ENCODE results near the gene FBXL17.

FBXL17 gene

DNA sequence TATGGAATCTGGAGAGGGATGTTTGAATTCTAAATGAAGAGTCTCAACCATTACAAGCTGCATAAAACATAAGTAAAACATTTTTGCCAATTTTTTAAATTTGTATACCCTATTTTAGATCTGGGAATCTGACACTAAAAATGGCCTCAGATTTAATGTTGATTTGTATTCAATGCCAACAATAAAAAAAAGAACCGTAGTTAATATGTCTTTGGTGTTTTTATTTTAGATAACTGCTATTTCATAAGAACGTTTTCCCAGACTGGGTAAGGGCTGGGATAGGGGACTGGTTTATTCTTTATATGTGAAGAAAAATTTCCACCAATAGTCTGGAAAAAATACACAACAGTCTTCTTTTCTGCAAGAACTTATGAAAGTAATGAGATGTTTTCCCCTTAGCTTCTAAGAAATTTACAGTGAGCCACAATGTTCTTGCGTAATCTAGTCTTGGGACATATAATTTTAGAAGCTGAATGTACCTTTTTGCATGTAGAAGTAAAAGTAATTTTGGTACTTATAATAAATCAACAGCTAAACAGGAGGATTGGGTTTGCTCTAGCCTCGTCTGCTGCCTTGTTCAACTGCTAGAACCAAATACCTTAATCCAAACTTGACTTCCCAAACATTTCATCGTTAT lies 466.6 kb downstream of the FBXL17 start:
- H3K36me3 ChIP-seq (ENCODE audit: control insufficient read depth in 2 of 2, insufficient read depth in 1 of 2, low read length in 2 of 2): no peaks in the 10 kb centered on the region
- no peaks in the 10 kb centered on the region for H3K4me1 ChIP-seq (ENCODE audit: control insufficient read depth, insufficient read depth, low read length)
- ChIA-PET POLR2A (no interaction called here), CTCF (interaction anchor here (0.7 kb wide), 2 partner anchors 17 to 1386 kb away, joined by 3 to 4 read pairs; no protein-coding TSS in a partner anchor)
- no peaks in the 10 kb centered on the region for H3K9me3 ChIP-seq (ENCODE audit: control insufficient read depth, insufficient read depth, low read depth, low read length)
- no peak overlapping the region for H3K4me3 ChIP-seq (ENCODE audit: low read depth, low read length)
- no peak overlapping the region for H3K27ac ChIP-seq (ENCODE audit: extremely low read depth, low read depth, low read length)
- TF ChIP-seq ZNF394 (tag by site-specific recombination; IDR thresholded peaks at IDR 0.05; ENCODE audit: borderline replicate concordance): no peak
- TF ChIP-seq ZNF660 (tag by site-specific recombination; IDR thresholded peaks at IDR 0.05): no peak
- no peak for TF ChIP-seq ZNF514 (tag by site-specific recombination; IDR thresholded peaks at IDR 0.05)
- TF ChIP-seq HOXC10 (CRISPR knock-in tag; IDR thresholded peaks at IDR 0.05): no peak
- TF ChIP-seq OSR2 (tag by site-specific recombination; IDR thresholded peaks at IDR 0.05): no peak
- TF ChIP-seq, protein P1, sequence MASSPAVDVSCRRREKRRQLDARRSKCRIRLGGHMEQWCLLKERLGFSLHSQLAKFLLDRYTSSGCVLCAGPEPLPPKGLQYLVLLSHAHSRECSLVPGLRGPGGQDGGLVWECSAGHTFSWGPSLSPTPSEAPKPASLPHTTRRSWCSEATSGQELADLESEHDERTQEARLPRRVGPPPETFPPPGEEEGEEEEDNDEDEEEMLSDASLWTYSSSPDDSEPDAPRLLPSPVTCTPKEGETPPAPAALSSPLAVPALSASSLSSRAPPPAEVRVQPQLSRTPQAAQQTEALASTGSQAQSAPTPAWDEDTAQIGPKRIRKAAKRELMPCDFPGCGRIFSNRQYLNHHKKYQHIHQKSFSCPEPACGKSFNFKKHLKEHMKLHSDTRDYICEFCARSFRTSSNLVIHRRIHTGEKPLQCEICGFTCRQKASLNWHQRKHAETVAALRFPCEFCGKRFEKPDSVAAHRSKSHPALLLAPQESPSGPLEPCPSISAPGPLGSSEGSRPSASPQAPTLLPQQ (tag by site-specific recombination; IDR thresholded peaks at IDR 0.05): no peak
- TF ChIP-seq ZNF366 (tag by site-specific recombination; conservative IDR thresholded peaks at IDR 0.05): no peak

DNA sequence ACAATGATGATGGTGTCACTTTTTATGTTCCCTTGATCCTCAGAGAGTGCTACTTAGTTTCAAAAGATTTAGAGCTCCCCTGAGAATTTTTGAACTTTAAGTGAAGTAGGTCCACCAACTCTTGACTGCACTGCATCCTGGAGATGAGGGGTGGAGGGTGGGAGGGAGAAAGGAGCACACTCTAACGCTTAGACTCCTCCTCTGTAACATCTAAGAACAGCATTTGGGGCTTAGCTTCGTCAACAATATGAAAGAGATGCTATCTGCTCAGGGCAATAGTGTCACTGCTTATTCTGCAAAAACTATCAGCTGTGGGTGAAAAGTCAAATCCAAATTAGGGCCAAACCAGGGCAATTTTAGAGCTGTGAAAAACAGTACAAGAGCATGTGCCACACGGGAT lies 468.4 kb downstream of the FBXL17 start:
- ChIA-PET POLR2A (interaction anchor here (0.5 kb wide), 1 partner anchor 103 kb away, joined by 4 read pairs; no protein-coding TSS in a partner anchor), CTCF (no interaction called here)
- Histone ChIP-seq H3K4me3 (ENCODE audit: low read depth, low read length) (no peak overlapping the region), H3K4me1 (ENCODE audit: control insufficient read depth, insufficient read depth, low read length) (no peaks in the 10 kb centered on the region), H3K9me3 (ENCODE audit: control insufficient read depth, insufficient read depth, low read depth, low read length) (no peaks in the 10 kb centered on the region), H3K27ac (ENCODE audit: extremely low read depth, low read depth, low read length) (no peak overlapping the region), H3K36me3 (ENCODE audit: control insufficient read depth in 2 of 2, insufficient read depth in 1 of 2, low read length in 2 of 2) (no peaks in the 10 kb centered on the region)
- TF ChIP-seq, protein P2, sequence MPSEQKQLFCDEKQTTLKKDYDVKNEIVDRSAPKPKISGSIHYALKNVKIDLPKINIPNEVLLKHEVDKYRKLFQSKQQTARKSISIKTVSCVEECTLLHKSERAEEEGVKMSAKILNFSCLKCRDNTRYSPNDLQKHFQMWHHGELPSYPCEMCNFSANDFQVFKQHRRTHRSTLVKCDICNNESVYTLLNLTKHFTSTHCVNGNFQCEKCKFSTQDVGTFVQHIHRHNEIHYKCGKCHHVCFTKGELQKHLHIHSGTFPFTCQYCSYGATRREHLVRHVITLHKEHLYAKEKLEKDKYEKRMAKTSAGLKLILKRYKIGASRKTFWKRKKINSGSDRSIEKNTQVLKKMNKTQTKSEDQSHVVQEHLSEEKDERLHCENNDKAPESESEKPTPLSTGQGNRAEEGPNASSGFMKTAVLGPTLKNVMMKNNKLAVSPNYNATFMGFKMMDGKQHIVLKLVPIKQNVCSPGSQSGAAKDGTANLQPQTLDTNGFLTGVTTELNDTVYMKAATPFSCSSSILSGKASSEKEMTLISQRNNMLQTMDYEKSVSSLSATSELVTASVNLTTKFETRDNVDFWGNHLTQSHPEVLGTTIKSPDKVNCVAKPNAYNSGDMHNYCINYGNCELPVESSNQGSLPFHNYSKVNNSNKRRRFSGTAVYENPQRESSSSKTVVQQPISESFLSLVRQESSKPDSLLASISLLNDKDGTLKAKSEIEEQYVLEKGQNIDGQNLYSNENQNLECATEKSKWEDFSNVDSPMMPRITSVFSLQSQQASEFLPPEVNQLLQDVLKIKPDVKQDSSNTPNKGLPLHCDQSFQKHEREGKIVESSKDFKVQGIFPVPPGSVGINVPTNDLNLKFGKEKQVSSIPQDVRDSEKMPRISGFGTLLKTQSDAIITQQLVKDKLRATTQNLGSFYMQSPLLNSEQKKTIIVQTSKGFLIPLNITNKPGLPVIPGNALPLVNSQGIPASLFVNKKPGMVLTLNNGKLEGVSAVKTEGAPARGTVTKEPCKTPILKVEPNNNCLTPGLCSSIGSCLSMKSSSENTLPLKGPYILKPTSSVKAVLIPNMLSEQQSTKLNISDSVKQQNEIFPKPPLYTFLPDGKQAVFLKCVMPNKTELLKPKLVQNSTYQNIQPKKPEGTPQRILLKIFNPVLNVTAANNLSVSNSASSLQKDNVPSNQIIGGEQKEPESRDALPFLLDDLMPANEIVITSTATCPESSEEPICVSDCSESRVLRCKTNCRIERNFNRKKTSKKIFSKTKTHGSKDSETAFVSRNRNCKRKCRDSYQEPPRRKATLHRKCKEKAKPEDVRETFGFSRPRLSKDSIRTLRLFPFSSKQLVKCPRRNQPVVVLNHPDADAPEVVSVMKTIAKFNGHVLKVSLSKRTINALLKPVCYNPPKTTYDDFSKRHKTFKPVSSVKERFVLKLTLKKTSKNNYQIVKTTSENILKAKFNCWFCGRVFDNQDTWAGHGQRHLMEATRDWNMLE (tag by site-specific recombination; conservative IDR thresholded peaks at IDR 0.05; ENCODE audit: low read depth): no peak
- TF ChIP-seq GLI4 (tag by site-specific recombination; IDR thresholded peaks at IDR 0.05) (no peak), ZNF670 (tag by site-specific recombination; IDR thresholded peaks at IDR 0.05; ENCODE audit: low read depth) (no peak), ZNF76 (tag by site-specific recombination; IDR thresholded peaks at IDR 0.05; ENCODE audit: borderline replicate concordance, low read depth) (no peak), TCF7L2 (IDR thresholded peaks at IDR 0.05; ENCODE audit: borderline replicate concordance, low read depth, low read length) (no peak)
- TF ChIP-seq, protein P3, sequence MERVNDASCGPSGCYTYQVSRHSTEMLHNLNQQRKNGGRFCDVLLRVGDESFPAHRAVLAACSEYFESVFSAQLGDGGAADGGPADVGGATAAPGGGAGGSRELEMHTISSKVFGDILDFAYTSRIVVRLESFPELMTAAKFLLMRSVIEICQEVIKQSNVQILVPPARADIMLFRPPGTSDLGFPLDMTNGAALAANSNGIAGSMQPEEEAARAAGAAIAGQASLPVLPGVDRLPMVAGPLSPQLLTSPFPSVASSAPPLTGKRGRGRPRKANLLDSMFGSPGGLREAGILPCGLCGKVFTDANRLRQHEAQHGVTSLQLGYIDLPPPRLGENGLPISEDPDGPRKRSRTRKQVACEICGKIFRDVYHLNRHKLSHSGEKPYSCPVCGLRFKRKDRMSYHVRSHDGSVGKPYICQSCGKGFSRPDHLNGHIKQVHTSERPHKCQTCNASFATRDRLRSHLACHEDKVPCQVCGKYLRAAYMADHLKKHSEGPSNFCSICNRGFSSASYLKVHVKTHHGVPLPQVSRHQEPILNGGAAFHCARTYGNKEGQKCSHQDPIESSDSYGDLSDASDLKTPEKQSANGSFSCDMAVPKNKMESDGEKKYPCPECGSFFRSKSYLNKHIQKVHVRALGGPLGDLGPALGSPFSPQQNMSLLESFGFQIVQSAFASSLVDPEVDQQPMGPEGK (tag by site-specific recombination; IDR thresholded peaks at IDR 0.05): no peak
- TF ChIP-seq, protein P4, sequence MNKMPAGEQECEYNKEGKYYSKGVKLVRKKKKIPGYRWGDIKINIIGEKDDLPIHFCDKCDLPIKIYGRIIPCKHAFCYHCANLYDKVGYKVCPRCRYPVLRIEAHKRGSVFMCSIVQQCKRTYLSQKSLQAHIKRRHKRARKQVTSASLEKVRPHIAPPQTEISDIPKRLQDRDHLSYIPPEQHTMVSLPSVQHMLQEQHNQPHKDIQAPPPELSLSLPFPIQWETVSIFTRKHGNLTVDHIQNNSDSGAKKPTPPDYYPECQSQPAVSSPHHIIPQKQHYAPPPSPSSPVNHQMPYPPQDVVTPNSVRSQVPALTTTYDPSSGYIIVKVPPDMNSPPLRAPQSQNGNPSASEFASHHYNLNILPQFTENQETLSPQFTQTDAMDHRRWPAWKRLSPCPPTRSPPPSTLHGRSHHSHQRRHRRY (tag by site-specific recombination; IDR thresholded peaks at IDR 0.05): no peak
- TF ChIP-seq, protein P5, sequence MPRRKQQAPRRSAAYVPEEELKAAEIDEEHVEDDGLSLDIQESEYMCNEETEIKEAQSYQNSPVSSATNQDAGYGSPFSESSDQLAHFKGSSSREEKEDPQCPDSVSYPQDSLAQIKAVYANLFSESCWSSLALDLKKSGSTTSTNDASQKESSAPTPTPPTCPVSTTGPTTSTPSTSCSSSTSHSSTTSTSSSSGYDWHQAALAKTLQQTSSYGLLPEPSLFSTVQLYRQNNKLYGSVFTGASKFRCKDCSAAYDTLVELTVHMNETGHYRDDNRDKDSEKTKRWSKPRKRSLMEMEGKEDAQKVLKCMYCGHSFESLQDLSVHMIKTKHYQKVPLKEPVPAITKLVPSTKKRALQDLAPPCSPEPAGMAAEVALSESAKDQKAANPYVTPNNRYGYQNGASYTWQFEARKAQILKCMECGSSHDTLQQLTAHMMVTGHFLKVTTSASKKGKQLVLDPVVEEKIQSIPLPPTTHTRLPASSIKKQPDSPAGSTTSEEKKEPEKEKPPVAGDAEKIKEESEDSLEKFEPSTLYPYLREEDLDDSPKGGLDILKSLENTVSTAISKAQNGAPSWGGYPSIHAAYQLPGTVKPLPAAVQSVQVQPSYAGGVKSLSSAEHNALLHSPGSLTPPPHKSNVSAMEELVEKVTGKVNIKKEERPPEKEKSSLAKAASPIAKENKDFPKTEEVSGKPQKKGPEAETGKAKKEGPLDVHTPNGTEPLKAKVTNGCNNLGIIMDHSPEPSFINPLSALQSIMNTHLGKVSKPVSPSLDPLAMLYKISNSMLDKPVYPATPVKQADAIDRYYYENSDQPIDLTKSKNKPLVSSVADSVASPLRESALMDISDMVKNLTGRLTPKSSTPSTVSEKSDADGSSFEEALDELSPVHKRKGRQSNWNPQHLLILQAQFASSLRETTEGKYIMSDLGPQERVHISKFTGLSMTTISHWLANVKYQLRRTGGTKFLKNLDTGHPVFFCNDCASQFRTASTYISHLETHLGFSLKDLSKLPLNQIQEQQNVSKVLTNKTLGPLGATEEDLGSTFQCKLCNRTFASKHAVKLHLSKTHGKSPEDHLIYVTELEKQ (tag by site-specific recombination; IDR thresholded peaks at IDR 0.05; ENCODE audit: borderline replicate concordance): no peak
- TF ChIP-seq, protein P6, sequence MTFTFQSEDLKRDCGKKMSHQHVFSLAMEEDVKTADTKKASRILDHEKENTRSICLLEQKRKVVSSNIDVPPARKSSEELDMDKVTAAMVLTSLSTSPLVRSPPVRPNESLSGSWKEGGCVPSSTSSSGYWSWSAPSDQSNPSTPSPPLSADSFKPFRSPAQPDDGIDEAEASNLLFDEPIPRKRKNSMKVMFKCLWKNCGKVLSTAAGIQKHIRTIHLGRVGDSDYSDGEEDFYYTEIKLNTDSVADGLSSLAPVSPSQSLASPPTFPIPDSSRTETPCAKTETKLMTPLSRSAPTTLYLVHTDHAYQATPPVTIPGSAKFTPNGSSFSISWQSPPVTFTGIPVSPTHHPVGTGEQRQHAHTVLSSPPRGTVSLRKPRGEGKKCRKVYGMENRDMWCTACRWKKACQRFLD (tag by site-specific recombination; IDR thresholded peaks at IDR 0.05): no peak
- TF ChIP-seq, protein P7, sequence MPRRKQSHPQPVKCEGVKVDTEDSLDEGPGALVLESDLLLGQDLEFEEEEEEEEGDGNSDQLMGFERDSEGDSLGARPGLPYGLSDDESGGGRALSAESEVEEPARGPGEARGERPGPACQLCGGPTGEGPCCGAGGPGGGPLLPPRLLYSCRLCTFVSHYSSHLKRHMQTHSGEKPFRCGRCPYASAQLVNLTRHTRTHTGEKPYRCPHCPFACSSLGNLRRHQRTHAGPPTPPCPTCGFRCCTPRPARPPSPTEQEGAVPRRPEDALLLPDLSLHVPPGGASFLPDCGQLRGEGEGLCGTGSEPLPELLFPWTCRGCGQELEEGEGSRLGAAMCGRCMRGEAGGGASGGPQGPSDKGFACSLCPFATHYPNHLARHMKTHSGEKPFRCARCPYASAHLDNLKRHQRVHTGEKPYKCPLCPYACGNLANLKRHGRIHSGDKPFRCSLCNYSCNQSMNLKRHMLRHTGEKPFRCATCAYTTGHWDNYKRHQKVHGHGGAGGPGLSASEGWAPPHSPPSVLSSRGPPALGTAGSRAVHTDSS (tag by site-specific recombination; IDR thresholded peaks at IDR 0.05): no peak
